ENCODE data around the gene HOGA1. TPM values are rescaled to one million over a fixed set of nuclear protein-coding genes. Genes with fewer than 3 reads are reported as not detected.

HOGA1 gene
- total and polyA plus RNA-seq, 7 donors: 0.26 to 1.2 (median 0.71) TPM; not detected in 4

DNA sequence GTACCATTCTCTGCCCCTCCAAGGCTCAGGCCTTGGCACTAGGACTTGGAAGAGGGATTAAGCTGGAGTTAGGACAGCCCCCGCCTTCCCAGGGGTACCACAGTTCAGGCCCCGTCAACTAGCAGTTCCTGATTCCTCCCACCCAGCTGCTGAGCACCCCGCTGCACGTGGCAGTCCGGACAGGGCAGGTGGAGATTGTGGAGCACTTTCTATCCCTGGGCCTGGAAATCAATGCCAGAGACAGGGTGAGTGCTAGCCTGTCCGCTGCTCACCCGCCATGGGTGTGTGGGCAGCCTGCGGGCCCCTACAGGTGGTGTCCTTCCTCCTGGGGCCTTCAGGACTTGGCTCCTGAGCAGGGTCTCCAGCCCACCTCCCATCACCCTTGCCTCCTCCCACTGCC lies 2.0 kb upstream of the HOGA1 start:
- Histone ChIP-seq H3K27ac (no peak overlapping the region), H3K4me3 (no peak overlapping the region), H3K27me3 (no peaks in the 10 kb centered on the region), H3K9me3 (no peaks in the 10 kb centered on the region), H3K4me1 (no peaks in the 10 kb centered on the region), H3K36me3 (no peaks in the 10 kb centered on the region)
- WGBS, 2 donors: 93 to 94% methylated on average over 8 of the region's 8 CpGs
- DNase-seq: peak; percentile 33
- intact Hi-C loops (cut with DNase I): no loop called here
- TF ChIP-seq POLR2A (IDR thresholded peaks at IDR 0.05): no peak
- TF ChIP-seq, protein P1, sequence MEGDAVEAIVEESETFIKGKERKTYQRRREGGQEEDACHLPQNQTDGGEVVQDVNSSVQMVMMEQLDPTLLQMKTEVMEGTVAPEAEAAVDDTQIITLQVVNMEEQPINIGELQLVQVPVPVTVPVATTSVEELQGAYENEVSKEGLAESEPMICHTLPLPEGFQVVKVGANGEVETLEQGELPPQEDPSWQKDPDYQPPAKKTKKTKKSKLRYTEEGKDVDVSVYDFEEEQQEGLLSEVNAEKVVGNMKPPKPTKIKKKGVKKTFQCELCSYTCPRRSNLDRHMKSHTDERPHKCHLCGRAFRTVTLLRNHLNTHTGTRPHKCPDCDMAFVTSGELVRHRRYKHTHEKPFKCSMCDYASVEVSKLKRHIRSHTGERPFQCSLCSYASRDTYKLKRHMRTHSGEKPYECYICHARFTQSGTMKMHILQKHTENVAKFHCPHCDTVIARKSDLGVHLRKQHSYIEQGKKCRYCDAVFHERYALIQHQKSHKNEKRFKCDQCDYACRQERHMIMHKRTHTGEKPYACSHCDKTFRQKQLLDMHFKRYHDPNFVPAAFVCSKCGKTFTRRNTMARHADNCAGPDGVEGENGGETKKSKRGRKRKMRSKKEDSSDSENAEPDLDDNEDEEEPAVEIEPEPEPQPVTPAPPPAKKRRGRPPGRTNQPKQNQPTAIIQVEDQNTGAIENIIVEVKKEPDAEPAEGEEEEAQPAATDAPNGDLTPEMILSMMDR (IDR thresholded peaks at IDR 0.05): no peak

DNA sequence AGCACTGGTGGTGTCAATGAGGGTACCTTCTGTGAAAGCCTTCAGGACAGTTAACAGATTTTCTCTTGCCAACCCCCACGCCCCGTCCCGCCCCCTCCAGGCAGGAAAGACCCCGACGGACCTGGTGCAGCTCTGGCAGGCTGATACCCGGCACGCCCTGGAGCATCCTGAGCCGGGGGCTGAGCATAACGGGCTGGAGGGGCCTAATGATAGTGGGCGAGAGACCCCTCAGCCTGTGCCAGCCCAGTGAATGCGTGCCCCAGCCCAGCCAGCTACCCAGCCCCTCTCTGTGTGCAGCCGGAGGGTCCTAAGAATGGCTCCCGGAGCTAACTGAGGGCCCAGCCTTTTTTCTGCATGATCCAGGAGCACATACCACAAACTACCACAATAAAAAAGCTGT lies 713 bp upstream of the HOGA1 start:
- Histone ChIP-seq H3K27me3 (no peaks in the 10 kb centered on the region), H3K4me3 (no peak overlapping the region), H3K4me1 (no peaks in the 10 kb centered on the region), H3K9me3 (no peaks in the 10 kb centered on the region), H3K36me3 (no peaks in the 10 kb centered on the region), H3K27ac (no peak overlapping the region)
- TF ChIP-seq POLR2AphosphoS5 (IDR thresholded peaks at IDR 0.05) (no peak), EP300 (IDR thresholded peaks at IDR 0.05) (no peak), POLR2A (IDR thresholded peaks at IDR 0.05) (no peak)
- no peak for DNase-seq
- intact Hi-C loops (cut with DNase I): no loop called here
- WGBS, 2 donors: 90 to 93% methylated on average over 13 of the region's 13 CpGs

GRCh38 chr10:97584798-97585438 lies 729 bp downstream of the HOGA1 start:
- DNase-seq: no peak
- Histone ChIP-seq H3K27me3 (no peaks in the 10 kb centered on the region), H3K36me3 (no peaks in the 10 kb centered on the region), H3K4me1 (no peaks in the 10 kb centered on the region), H3K4me3 (no peak overlapping the region), H3K27ac (peak overlapping the region in 1 of 4 donors; percentile 32), H3K9me3 (no peaks in the 10 kb centered on the region)
- no peak for TF ChIP-seq EP300 (IDR thresholded peaks at IDR 0.05)
- TF ChIP-seq POLR2AphosphoS5 (IDR thresholded peaks at IDR 0.05): no peak
- TF ChIP-seq, protein P1 (IDR thresholded peaks at IDR 0.05): no peak
- TF ChIP-seq POLR2A (IDR thresholded peaks at IDR 0.05): no peak
- intact Hi-C loops (cut with DNase I): no loop called here
- WGBS, 2 donors: 71 to 85% methylated on average over 5 of the region's 5 CpGs

GRCh38 chr10:97585439-97585811 lies 1.2 kb downstream of the HOGA1 start:
- Histone ChIP-seq H3K4me1 (no peaks in the 10 kb centered on the region), H3K36me3 (no peaks in the 10 kb centered on the region), H3K27me3 (no peaks in the 10 kb centered on the region), H3K9me3 (no peaks in the 10 kb centered on the region), H3K4me3 (no peak overlapping the region), H3K27ac (no peak overlapping the region)
- no peak for TF ChIP-seq POLR2AphosphoS5 (IDR thresholded peaks at IDR 0.05)
- TF ChIP-seq, protein P1 (IDR thresholded peaks at IDR 0.05): no peak
- no peak for TF ChIP-seq POLR2A (IDR thresholded peaks at IDR 0.05)
- TF ChIP-seq EP300 (IDR thresholded peaks at IDR 0.05): no peak
- WGBS, 2 donors: 91 to 92% methylated on average over 5 of the region's 5 CpGs
- intact Hi-C loops (cut with DNase I): no loop called here
- DNase-seq: no peak

GRCh38 chr10:97587183-97587582 lies 3.0 kb downstream of the HOGA1 start:
- H3K9me3 ChIP-seq: no peaks in the 10 kb centered on the region
- H3K27ac ChIP-seq: no peak overlapping the region
- H3K36me3 ChIP-seq: no peaks in the 10 kb centered on the region
- no peak for DNase-seq
- no peak overlapping the region for H3K4me3 ChIP-seq
- no peaks in the 10 kb centered on the region for H3K4me1 ChIP-seq
- TF ChIP-seq POLR2A (IDR thresholded peaks at IDR 0.05) (no peak), EP300 (IDR thresholded peaks at IDR 0.05) (no peak), POLR2AphosphoS5 (IDR thresholded peaks at IDR 0.05) (no peak)
- TF ChIP-seq, protein P1 (IDR thresholded peaks at IDR 0.05): no peak
- 89 to 93% methylated on average over 2 of the region's 2 CpGs for WGBS, 2 donors
- H3K27me3 ChIP-seq: no peaks in the 10 kb centered on the region
- intact Hi-C loops (cut with DNase I): no loop called here

Data from sigmoid colon (tissue), 7 donors.